GM19463 (cell line): ENCODE measurements around the gene F5.

ENCODE experiments used
- ATAC-seq: cut with Tn5 transposase; IDR thresholded peaks from one replicate; pipeline ENCODE4 v1.9.1; 2021; ENCODE audit warnings: mild to moderate bottlenecking, moderate library complexity; ENCODE audit not compliant: unreplicated experiment

F5 gene

GRCh38 chr1:169546087-169546995, 39.9 kb downstream of the F5 start:
- peak; percentile 74 for ATAC-seq

- ATAC-seq, result no peak
Measured at GRCh38 chr1:169545472-169545871, 40.8 kb downstream of the F5 start.

GRCh38 chr1:169538998-169539871, 47.0 kb downstream of the F5 start:
- no peak for ATAC-seq

DNA sequence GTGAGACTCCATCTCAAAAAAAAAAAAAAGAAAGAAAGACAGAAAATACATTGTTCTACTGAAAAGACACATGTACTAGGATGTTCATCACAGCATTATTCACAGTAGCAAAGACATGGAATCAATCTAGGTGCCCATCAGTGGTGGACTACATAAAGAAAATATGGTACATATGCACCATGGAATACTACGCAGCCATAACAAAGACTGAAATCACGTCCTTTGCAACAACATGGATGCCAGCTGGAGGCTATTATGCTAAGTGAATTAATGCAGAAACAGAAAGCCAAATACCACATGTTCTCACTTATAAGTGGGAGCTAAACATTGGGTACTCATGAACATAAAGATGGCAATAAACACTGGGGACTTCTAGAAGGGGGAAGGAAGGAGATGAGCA, 51.6 kb downstream of the F5 start:
- no peak for ATAC-seq

DNA sequence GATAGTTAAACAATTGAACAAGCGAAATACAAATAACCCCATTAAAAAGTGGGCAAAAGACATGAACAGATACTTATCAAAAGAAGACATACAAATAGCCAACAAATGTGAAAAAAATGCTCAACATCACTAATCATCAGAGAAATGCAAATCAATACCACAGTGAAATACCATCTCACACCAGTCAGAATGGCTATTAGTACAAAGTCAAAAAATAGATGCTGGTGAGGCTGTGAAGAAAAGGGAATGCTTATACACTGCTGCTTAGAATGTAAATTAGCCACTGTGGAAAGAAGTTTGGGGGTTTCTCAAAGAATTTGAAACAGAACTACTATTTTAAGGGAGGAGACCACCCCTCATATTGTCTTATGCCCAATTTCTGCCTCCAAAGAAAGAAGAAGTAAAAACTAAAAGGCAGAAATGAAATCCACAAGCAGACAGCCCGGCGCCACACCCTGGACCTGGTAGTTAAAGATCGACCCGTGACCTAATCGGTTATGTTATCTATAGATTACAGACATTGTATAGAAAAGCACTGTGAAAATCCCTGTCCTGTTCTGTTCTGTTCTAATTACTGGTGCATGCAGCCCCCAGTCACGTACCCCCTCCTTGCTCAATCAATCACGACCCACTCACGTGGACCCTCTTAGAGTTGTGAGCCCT, 52.6 kb downstream of the F5 start:
- peak; percentile 76 for ATAC-seq

DNA sequence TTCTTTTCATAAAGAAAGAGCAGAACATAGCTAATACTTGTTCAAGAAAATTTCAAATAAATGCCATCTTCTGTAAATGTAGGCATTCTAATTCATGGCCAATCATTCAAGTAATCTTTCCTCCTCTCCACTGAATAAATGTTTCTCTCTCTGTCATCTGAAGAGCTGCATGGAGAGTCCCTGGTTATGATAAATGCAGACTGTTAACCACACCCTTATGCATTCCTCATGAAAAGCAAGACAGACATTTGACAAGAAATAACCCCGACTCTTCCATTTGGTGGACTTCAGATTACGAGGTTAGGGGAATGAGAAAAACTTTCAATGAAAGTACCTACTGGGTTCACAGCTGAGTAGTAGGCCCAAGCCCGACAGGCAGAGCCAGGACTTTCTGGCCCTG, 55.8 kb downstream of the F5 start:
- no peak for ATAC-seq

DNA sequence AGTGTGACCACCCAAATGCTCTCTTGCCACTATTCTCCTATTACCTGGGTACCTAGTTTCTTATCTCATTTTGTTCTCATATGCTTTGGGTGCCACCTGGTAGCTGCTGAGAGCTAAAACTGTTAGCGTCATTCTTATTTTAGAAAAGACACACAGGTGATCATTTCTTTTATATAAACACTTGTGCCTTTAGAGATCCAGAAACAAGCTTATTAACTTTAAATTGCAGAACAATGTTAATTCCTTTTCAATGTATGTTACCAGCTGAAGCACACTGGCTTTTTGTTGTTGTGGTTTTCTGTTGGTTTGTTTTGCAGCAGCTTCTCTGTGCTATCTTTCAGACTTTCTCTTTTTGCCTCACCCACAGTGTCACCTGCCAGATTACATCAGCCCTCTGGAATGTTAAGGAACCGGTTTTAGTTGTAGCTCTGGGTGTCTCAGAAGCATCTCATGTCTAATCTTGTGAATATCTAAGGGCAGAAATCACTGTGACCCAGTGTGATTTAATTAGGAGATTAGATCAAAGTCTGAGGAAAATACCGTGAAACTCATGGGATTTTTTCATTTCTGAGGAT, 57.1 kb downstream of the F5 start:
- no peak for ATAC-seq

DNA sequence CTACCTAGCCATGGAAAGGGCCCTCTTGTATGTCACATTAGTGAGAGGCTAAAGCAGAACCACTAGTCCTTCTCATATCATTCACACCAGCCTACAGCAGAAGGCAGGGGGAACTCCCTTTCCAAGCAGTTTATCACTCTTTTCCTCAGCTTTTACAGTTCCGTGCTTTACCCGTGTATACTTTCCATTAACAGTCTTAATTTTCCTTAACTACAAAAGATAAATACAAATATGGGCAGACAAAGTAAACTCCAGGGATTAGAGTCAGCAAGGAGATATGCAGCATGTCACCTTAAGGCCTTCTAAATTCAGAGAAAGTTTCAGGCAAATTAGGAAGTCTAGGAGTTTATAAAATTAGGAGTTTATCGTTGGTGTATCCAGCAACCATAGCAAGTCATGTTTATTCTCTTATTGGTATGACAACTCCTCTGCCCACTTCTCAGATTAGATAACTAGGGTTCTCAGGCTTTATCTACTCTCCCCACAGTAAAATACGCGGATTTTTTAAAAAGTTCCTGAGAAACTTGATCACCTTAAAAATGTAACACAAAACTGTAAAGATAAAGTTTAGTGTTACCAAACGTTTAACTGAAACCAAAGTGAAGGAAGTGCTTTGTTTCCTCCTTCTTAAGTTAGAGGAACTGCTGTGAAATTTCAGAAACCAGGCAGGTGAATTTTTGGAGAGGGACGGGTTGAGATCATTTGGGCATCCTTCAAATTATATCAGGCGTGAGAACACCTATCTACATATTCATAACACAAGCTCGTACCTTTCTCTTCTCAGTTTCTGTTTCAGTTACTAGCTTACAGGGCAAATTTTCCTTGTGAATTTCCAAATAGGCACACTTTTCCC, 57.8 kb downstream of the F5 start:
- ATAC-seq, result no peak

DNA sequence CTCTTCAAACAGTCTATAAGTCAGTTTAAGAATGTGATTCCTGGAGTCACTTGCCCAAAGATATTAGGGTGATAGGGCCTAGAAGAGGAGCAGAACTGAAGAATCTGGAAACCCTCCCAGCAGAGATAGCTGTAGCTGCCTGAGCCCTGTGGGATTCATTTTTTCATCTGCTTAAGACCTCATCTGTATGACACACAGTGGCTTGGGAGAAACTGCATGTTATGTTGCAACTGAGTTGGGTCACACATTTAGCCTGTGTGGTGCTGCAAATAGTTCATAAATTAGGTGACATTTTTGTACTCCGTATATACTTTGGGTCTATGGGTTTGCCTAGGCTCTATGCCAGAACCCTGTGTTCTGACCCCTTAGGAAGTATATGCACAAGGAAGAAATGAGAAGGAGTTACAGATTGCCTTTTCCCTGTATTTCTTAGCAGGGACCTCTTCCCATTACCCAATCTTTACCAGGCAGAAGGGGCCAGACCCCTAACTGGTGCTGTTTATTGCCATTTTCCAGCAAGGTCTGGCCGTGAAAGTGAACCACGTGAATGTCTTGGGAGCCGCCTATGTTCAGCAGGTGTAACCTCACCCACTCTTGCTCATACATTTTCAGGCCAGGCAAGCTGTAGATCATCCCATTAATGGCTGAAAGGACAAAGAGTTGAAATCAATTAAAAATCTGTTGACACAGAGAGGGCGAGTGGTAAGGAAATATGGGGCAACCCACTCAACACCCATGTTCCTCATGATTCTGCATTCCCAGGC, 58.6 kb downstream of the F5 start:
- ATAC-seq, result no peak

- no peak for ATAC-seq
Measured at GRCh38 chr1:169527001-169527400, 59.3 kb downstream of the F5 start.

DNA sequence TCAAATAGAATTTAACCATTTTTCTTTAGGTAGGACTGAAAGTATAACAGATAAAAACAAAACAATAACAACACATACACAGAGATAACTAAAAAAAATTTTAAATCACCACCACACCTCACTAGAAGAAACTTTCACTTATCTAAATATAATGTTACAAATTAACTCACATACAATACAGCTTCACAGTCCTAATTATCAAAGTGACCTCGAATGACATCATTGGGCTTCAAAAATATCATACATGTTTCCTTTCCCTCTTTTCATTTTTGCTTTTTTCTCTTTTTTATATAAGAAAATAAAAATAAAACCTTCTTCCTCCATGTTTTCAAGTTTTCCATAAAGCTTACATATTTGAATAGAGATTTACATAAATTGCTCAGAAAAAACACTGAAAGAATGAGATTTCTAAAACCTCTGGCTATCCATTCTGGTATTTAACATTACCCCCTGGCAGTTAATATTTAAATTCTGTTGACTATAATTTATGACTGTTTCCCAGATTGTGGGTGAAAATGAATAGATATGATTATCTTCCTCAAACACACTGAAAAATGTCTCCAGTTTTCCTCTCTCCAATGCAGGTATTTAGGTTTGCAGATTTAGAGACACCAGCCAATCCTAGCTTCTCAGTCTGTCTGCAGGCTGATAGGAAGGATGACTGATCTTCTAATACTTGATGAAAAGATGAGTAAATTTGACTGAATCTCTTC, 60.0 kb downstream of the F5 start:
- ATAC-seq, result no peak

GRCh38 chr1:169525391-169525790, 60.9 kb downstream of the F5 start:
- ATAC-seq, result no peak

GRCh38 chr1:169523904-169524303, 62.4 kb downstream of the F5 start:
- ATAC-seq, result no peak

- no peak for ATAC-seq
Measured at GRCh38 chr1:169521226-169521625, 65.1 kb downstream of the F5 start.

DNA sequence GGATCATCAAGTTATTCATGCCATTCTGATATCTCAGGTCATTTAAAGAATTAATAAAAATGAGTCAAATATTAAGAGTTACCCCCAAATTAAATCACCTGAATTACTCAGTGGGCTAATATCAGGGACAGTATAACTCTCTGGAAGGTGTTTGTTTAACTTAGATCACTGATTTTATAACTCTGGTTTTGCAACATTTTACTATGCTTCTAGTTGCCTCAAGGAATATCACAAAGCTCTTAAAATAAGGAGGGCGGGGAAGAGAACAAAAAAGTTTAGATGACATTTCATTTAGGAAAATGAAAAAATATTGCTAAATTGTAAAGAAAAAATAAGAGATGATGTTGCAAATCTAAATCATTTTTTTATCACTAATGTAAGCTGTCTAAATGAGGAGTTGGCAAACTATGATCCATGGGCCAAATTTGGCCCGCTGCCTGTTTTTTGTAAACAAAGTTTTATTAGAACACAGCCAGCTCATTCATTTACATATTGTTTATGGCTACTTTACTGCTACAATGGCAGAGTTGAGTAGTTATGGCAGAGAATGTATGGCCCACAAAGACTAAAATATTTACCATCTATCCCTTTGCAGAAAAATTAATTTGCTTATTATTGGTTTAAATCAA, 68.6 kb downstream of the F5 start:
- ATAC-seq, result no peak

GRCh38 chr1:169515641-169516040, 70.6 kb downstream of the F5 start:
- no peak for ATAC-seq

DNA sequence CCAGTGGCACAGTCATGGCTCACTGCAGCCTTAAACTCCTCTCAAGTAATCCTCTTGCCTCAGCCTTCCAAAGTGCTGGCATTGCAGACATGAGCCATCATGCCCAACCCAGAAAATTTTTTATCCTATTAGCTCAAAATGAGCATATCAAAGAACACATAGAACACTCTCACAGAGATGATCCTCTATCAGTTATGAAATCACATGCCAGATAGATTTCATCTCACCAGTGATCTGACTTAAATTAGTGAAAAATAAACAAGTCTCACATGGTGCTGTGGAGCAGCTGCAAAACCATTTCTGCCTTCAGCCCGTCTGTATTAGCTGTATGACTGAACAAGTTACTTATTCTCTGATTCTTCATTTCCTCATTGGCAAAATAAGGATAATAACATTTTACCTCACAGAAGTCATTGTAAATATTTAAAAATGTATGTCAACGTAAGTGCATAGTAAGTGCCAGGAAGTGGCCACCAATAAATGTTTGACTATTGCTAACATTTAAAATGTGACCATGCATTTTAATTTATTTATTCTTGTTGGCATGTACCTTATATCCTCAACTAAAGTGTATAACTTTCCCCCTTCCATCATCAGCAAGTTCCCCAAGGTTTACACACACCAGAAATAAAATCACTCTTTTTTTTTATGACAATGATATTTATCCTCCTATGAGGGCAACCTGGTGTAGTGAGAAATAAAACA, 71.6 kb downstream of the F5 start:
- ATAC-seq, result no peak

- ATAC-seq, result no peak
Measured at GRCh38 chr1:169513208-169513607, 73.1 kb downstream of the F5 start.
